HG03571 (cell line): Measurements from ENCODE around the gene CPNE4.

ENCODE experiments used
- ATAC-seq: cut with Tn5 transposase; IDR thresholded peaks from one replicate; pipeline ENCODE4 v1.9.1; 2021; ENCODE audit not compliant: unreplicated experiment

The CPNE4 gene

DNA sequence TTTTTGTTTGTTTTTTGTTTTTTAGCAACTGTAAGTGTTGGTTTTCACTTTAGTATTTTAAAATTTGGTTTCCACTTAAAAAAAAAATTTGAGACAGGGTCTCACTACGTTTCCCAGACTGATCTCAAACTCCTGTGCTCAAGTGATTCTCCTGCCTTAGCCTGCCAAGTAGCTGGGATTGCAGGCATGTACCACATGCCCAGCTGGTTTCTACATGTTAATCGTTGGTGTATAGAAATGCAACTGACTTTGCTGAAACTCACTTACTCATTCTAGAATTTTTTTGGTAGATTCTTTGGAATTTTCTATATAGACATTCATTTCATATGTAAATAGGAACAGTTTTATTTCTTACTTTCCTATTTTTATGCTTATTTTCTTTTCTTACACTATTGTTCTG lies 287.3 kb downstream of the CPNE4 start:
- ATAC-seq: no peak

DNA sequence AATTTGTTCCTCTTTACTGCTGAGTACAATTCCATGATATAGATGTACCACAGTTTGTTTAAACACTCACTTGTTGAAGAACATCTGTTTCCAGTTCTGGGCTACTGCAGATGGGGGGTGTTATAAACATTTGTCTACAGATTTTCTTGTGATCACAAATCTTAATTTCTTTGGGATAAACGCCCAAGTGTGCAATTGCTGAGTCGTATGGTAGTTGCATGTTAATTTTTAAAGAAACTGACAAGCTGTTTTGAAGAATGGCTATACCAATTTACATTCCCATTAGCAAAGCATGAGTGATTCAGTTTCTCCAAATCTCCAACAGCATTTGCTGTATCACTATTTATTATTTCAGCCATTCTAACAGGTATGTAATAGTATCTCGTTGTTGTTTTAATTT lies 290.0 kb downstream of the CPNE4 start:
- no peak for ATAC-seq

DNA sequence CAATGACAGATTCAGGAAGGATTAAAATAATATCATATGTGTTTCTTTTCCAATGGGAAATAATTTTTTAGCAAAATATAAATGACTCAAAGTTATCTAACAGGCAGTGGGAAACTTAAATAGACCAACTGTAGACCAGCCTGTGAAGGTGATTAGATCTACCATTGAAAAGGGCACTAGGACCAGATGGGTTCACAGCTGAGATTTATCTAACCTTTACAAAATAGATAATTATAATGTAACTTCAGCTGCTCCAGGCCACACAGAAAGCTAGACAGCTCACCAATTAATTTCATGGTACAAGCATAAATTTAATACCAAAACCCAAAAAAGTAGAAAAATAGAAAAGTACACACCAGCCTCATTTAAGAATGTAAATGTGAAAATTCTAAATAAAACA lies 291.7 kb downstream of the CPNE4 start:
- no peak for ATAC-seq

DNA sequence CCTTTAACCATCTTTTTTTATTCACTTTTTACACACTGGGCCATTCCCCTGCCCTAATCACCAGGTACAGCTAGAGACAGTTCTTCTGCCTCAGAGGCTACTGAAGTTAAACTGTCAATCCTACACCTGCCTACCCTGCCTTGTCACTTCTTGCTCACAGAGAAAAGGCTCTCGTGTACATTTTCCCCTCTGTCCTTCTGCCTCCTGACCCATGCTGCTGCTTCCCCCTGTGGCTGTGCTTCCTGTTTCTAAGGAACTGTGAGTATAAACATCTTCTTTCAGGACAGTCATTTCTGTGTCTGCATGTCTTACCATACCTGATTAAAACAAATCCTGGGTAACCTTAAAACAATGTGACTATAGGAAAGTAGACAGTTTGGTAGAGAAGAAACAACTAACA lies 295.6 kb downstream of the CPNE4 start:
- no peak for ATAC-seq

DNA sequence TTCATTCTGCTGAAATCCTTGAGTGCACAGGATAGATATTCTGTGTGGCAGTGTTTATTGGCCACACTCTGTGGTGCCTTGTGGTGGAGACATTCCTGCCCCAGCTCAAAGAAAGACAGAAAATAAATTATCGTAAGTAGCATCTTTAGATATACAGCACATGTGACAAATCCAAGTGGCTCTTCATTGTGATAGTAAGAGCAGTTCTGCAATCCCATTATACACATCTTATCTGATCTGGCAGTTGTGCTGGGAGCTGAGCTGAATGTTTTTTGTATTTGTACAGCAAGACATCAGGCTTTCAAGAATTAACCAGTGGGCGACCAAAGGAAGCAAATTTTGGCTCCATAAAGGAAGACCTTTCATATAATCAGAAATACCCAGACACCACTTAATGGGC lies 296.7 kb downstream of the CPNE4 start:
- ATAC-seq: no peak

DNA sequence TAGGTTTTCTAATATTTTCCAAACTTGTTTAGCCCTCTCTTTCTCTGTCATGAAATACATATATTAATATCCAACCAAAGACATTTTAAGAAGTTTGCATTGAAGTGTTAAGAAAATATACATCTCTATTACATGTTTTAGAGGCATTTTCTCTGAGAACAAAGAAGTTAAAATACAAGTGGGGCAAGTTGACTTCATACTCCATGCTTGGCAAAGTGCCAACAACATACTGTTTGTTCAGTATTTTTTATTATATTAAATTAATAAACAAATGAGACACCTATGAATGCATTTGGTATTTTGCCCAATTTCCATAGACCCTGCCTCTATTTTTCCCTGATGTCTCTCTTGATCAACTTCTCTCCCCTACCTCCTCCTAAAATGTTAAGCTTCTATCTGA lies 299.3 kb downstream of the CPNE4 start:
- no peak for ATAC-seq

DNA sequence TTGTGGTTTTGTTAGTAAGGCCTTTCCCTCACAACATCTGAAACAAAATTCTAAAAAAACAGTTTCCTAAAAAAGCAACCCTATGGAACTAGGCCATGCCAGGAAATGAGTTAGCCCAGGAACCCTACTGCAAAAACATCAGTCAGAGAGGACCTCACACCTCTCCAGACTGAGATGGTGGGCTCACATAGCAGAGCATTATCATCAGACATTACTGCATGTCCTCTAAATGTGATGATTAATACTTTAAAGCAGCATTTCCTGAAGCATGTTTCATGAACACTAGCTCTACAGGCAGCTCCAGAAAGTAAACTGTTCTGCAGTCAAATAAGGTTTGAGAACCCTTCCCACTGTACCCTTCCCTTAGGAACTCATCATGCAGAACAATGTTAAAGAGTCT lies 299.7 kb downstream of the CPNE4 start:
- ATAC-seq: no peak

DNA sequence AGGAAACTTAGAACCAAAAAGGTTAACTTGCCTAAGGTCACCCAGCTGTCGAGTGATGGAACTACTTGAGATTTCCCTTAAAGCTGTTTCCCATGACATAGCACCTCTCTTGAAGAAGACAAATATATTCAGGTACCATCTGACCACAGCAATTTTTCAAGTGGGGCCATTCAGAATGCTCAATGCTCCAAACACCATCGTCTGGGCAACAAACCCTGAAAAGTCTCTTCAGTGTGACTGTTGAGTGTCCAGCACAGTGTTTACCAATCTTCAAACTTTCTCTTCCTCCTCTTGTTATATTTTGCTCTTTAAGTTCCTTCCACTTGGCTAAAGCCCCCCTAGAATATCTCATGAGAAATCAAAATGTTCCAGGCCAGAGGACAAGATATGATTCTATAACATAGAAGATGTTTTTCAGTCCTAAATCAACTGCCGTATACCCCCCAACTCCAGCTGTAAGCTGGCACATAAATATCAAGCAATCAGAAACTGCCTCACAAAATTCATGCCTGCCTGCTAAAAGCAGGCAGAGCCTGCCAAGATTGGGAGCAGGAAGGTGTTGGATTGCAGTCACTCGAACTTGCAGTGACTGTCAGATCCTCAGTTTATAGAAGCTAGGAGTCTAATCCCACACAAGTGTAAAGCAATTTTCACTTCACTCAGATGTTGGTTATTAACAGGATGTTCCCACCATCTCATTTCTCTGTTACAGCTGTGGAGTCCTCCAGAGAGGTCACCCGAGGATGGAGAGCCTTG lies 301.6 kb downstream of the CPNE4 start:
- ATAC-seq: no peak

DNA sequence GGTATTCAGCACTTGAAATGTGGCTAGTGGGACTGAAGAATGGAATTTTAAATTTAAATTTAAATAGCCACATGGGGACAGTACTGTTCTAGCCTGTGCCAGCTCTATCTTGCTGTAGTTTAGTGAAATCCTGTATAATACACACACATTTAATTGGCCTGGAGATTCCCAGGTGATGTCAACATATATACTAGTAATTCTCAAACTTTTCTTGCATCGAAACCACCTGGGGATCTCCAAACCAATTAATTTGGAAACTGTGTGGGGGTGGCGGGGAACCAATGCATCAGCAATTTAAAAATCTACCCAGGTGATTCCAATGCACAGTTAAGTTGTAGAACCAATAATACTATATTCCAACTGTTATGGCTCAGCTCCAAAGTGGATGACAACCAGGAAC lies 303.1 kb downstream of the CPNE4 start:
- ATAC-seq: no peak

DNA sequence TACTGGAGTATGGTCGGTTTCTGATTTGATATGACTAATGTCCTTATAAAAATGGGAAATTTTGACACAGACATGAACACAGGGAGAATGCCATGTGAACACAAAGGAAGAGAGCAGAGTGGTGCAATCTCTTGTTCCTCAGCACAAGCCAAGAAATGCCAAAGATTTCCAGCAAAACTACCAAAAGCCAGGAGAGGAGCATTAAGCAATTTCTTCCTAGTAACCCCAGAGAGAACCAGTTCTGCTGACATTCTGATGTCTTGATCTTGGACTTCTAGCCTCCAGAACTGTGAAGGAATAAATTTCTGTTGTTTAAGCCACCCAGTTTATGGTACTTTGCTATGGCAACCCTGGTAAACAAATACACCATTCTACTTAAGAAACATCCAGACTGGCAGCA lies 304.2 kb downstream of the CPNE4 start:
- no peak for ATAC-seq

DNA sequence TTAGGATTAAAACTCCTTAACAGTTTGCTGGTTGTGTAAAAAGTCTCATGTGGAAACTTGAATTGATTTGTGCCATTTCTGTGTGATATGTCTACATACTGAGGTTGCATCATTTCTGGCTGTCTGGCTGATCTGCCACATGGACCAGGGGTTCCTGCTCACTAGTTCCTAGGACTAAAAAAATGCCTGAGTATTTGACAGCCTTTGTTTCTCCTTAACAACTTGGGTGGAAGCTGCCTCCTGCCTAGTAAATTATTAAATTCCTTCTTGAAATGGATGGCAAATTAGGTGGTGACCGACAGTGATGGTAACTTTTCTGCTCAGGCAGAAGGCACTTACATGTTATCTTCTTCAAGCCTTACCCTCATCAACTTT lies 305.2 kb downstream of the CPNE4 start:
- no peak for ATAC-seq

DNA sequence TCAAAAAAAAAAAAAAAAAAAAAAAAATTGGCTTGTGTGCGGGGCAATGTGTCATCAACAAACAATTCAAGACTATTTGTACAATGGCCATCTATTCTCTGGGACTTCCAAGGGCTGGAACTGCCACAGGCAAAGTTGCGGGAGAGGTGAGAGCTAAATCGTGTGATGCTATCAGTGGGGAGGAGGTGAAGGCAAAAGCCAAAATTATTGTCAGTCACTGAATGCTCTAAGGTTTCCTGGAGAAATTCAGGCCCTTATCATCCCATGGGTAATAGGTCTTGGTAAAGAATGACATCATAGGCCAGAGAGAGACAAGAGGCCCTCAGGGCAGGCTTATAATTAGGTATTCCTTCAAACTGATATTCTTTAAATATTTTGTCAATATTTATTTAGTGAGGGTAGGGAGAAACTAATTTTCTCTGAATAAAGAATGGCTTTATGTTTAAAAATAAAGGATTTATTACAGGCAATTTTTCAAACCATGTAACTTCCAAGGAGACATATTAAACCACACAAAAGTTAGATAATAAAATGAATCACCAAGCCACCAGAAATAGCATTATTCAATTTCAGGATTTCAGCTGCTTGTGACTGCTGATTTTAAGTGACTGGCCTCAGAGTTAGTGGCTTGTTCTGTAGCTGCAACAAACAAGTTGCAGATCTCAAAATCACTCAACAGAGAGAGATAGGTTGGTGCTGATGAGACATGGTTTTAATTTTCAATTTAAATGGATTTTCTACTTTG lies 305.7 kb downstream of the CPNE4 start:
- ATAC-seq: no peak

DNA sequence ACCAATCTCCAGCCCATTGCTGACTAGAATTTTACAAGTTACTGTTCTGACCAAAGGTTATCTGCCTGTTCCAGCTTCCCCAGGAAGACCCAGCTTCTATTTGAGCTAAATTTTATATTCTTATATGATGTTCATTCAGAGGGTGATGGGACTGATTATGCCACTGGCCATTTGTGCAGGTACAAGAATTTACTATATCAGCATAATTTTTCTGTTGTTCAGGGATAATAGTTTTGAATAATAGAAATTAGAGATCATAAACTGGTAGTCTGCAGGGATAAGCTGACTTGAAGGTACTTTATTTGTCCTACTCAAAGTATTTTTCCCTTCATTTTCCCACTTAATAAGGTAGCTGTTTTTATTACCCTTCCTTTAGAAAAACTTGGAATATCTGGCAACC lies 309.4 kb downstream of the CPNE4 start:
- no peak for ATAC-seq

DNA sequence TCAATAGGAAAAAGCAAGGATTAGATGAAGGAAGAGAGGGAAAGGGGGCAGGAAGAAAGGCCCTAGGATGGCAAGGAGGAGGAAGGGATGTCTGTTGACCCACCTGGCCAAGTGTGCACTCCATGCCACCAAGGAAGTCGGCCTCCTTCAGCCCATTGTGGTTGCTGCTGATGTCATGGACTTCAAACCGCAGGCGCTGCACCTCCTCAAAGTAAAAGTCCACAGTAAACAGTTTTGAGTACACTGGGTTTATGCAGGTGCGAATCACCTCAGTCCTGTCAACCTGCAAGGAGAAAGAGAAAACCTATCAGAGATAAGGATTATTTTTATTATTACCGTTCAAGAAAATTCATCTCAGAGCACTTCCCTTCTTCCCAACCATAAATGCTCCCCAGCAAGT lies 311.5 kb downstream of the CPNE4 start:
- no peak for ATAC-seq

DNA sequence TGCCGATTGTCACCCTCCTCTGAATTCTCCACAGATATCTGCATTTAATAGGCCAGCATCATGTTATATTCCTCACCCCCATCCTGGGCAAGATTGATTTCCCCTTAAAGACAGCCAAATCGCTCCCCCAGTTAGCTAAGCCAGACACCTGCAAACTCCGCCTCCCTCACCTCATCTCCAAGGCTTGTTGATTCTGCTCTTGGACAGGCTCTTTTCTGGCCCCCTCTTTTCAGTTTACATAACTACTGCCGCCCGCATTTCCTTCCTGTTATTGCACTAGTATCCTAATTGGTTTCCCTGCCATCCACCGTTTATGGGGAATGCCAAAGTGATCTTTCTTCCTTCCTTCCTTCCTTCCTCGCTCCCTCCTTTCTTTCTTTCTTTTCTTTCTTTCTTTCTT lies 317.3 kb downstream of the CPNE4 start:
- no peak for ATAC-seq

DNA sequence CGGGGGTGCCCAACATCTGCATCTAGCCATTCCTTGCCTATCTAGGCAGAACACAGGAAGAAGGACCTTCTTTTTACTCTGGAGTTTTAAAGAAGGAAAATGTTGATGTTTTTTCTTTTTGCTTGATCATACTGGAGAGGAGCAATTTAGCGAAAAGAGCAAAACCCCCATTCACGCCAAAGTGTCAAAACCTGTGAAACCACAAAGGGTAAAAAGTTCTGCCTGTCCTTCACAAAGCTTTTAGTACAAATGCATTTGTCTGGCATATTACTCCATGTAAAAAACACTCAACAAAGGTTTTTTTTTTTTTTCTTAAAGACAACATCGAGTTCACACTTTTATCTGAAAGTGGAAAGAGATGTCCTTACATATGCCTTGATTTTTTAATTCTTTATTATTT lies 317.9 kb downstream of the CPNE4 start:
- no peak for ATAC-seq

DNA sequence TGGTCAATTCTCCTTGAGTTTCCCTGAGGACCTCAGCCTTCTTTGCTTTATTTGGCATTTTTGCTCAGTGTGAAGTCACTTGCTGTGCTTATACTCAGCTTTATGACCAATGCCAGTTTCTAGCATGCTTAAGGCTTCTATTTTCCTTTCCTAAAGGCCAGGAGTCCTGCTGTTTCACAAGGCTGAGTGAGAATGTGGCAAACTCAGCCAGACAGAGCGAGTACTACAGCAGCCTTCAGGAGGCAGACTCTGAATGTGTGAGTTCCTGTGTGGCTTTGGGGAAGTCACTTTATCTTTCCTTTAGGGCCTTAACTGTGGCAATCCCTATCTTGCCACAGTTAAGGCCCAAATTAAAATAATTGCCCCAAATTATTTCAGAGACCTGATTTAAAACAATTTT lies 318.8 kb downstream of the CPNE4 start:
- ATAC-seq: no peak

DNA sequence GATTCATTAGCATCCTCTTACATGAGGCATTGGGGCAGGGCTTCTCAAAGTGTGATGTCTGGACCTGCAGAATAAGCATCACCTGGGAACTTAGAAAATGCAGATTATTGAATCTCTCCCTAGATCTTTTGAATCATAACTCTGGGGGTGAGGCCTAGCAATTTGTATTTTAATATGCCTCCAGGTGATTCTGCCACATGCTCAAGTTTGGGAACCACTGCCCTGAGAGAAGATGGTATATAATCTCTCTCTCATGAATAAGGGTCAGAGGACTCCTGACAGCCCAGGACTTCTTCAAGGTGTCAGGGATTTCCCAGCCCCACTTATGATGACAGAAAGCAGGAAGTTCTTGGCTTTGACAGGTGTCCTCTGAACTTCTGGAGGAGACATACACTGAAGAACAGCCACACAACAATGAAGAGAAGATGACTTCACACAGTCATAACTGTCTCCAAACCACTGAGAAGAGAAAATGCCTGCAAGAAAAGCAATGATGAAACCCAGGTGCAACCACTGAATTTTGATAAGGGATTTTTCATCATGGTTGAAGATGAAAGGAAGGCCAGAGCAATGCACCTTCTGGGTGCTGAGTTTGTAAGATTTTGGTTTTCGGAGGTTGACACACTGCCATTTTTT lies 320.1 kb downstream of the CPNE4 start:
- peak; percentile 77 for ATAC-seq

DNA sequence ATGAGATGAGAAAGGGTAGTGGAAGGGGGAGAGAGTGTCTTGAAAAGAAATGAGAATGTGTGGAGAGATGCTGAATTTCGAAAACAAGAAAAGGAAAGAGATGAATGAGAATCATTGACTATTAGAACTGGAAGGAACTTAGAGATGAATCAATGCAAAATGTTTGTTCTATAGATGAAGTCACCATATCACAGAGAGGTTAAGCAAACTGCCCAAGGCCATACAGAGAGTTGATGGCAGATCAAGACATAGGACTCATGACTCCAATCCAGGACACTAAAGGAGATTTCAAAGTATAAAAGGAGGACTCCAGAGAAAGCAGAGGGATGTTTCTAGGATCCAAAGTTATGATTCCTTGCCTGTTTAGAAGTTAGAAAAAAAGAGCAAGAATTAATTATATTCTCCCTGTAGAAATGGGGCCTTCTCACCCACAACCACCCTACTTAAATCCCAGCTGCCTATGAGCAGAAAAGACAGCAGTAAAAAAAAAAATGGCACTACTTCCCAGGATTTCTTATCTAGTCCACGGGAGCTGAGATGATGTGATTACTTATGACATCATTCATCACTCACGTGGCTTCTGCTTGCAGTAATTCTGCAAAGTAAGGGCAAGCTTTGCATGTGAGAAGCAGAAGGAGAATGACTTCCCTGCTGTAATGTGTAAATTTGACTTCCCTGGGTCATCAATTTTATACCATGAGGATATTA lies 321.2 kb downstream of the CPNE4 start:
- no peak for ATAC-seq

DNA sequence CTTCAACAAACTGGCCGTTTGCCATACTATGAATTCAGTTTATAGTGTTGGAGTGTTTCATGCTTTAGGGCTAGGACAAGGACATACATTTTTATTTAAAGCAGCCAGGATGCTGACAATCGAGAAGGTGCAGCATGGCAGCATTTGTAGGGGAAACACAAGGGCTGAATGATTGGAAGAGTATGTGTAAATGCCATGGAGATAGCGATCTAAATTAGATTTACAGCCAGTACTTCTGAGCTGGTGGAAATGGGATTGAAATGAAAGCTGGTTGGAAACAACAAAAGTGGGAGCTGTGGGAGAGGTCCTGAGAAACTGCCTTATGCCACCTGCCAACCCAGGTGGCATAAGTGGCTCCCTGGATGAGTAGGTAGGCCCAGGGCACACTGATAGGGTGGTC lies 322.2 kb downstream of the CPNE4 start:
- ATAC-seq: no peak

DNA sequence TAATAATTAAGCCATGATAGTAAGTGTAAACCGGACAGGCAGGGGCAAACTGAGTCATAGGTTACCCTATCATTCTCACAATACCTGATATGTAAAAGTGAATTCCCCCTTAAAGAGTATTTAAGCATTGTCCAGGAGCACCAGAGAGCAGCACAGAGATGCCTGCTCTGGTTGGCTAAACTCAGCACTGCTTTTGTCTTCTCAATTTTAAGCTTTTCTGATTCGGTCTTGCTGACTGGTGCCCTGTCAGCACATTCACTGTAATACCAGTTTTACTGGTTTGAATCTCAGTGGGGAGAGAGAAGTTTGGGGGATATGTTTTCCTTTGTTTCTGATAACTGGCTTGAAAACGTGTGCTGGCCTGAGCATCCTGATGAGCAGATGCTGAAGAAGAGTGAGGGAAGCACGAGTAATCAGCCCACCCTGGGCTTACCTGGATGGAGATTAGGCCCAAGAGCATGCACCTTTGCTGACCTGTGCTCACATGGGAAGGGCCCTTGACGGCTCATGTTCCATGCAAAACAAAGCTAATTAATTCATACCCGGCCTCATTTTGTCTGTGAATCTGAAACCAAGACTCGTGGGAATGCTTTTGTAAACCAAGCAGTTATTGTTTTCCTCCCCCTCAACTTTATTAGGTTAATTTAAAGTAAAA lies 323.6 kb downstream of the CPNE4 start:
- ATAC-seq: no peak
